A673 (cell line): ENCODE results near the gene SPEF2. TPM values are rescaled to one million over a fixed set of nuclear protein-coding genes. Genes with fewer than 3 reads are reported as not detected.

Source experiments
- BruUV-seq: library from RNA; stranded (reverse); fragments of 400-500 nt; replicated peaks from 2 replicates; lab custom pipeline; 2021; lab: Mats Ljungman, UMichigan
- CTCF ChIA-PET: fragments of 300-600 bp; sonication (Branson Sonifier 250); formaldehyde crosslinking; loops from one replicate; lab custom pipeline; 2022; ENCODE audit warnings: antibody characterized with exemption; lab: Charles Lee
- POLR2A ChIA-PET: fragments of 300-600 bp; sonication (Branson Sonifier 250); formaldehyde crosslinking; loops from one replicate; lab custom pipeline; 2022; ENCODE audit warnings: antibody characterized with exemption; ENCODE audit not compliant: low non-redundant PET; lab: Charles Lee
- DNase-seq: peaks from one replicate; pipeline ENCODE4 v3.0.0-alpha.2; 2015; ENCODE audit warnings: low spot score
- H3K27ac ChIP-seq: fragments of 200-600 bp; sonication (generic); 2 replicates; pipeline ENCODE4 v1.5.1; 2016; ENCODE audit warnings: mixed run types, low read depth, mild to moderate bottlenecking, mixed read lengths, antibody characterized with exemption, low read length; ENCODE audit not compliant: poor library complexity, severe bottlenecking
- H3K27me3 ChIP-seq: fragments of 200-600 bp; sonication (generic); replicated peaks from 2 replicates; pipeline ENCODE4 v1.6.1; 2017; ENCODE audit warnings: mixed run types, low read depth, mild to moderate bottlenecking, mixed read lengths, antibody characterized with exemption, low read length; ENCODE audit not compliant: insufficient read depth, poor library complexity
- H3K36me3 ChIP-seq: fragments of 200-600 bp; sonication (generic); 2 replicates; pipeline ENCODE4 v1.6.1; 2016; ENCODE audit warnings: mixed run types, mild to moderate bottlenecking, mixed read lengths, antibody characterized with exemption, low read length; ENCODE audit not compliant: insufficient read depth, poor library complexity, severe bottlenecking
- H3K4me1 ChIP-seq: fragments of 200-600 bp; sonication (generic); 2 replicates; pipeline ENCODE4 v1.6.1; 2017; ENCODE audit warnings: mixed run types, mild to moderate bottlenecking, mixed read lengths, antibody characterized with exemption, low read length; ENCODE audit not compliant: insufficient read depth, poor library complexity, severe bottlenecking
- H3K4me3 ChIP-seq: fragments of 200-600 bp; sonication (generic); 2 replicates; pipeline ENCODE4 v1.5.1; 2016; ENCODE audit warnings: low read depth, mixed run types, mild to moderate bottlenecking, mixed read lengths, low read length; ENCODE audit not compliant: poor library complexity, severe bottlenecking
- H3K9me3 ChIP-seq: fragments of 200-600 bp; sonication (generic); 2 replicates; pipeline ENCODE4 v1.6.1; 2016; ENCODE audit warnings: mixed run types, low read depth, mild to moderate bottlenecking, mixed read lengths, antibody characterized with exemption, low read length; ENCODE audit not compliant: poor library complexity, severe bottlenecking
- EZH2 ChIP-seq: fragments of 200-600 bp; sonication (generic); IDR thresholded peaks from 2 replicates; pipeline ENCODE4 v1.6.1; 2017; ENCODE audit warnings: borderline replicate concordance, low read depth, mild to moderate bottlenecking, mixed read lengths, antibody characterized with exemption, low read length; ENCODE audit not compliant: poor library complexity, severe bottlenecking
- intact Hi-C: fragments of 100-400 bp; cut with micrococcal nuclease; formaldehyde crosslinking; loops from one replicate; pipeline ENCODE4 v1.10.0; 2022; ENCODE audit not compliant: unreplicated experiment
- total RNA-seq: library from RNA; stranded (reverse); gene quantifications from 2 replicates; pipeline ENCODE4 v1.2.3, GENCODE V29; 2021
- TF ChIP-seq, protein P1 (sequence below): fragments of 300-800, 200-600 bp; sonication (generic); conservative IDR thresholded peaks from 2 replicates; pipeline ENCODE4 v1.5.1; 2017; ENCODE audit warnings: low read depth, mild to moderate bottlenecking, antibody characterized with exemption, low read length, moderate library complexity, mixed read lengths

Gene SPEF2
- total RNA-seq, 1 experiment from 2014 or later, result 1.5 TPM

DNA sequence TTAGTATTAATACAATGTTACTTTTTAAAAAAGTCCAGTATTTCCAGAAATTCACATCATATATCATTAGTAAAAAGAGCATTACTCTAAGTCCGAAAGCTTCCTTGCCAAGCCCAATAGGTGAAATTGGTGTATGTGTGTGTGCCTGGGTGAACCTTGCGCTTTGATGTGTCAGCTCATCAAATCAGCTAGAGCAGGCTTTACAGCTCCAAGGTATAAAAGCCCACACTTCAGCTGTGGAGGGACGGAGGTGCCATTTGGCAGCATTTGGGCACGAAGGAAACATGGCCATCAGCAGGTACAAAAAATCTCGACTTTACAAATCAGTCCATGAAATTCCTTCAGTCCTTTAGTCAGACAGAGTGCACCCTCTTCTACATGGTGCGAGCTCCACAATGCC lies 162.6 kb downstream of the SPEF2 start:
- no peak overlapping the region for H3K4me3 ChIP-seq
- no peaks in the 10 kb centered on the region for H3K9me3 ChIP-seq
- H3K36me3 ChIP-seq, result no peaks in the 10 kb centered on the region
- intact Hi-C loops, result no loop called here
- TF ChIP-seq, protein P1, sequence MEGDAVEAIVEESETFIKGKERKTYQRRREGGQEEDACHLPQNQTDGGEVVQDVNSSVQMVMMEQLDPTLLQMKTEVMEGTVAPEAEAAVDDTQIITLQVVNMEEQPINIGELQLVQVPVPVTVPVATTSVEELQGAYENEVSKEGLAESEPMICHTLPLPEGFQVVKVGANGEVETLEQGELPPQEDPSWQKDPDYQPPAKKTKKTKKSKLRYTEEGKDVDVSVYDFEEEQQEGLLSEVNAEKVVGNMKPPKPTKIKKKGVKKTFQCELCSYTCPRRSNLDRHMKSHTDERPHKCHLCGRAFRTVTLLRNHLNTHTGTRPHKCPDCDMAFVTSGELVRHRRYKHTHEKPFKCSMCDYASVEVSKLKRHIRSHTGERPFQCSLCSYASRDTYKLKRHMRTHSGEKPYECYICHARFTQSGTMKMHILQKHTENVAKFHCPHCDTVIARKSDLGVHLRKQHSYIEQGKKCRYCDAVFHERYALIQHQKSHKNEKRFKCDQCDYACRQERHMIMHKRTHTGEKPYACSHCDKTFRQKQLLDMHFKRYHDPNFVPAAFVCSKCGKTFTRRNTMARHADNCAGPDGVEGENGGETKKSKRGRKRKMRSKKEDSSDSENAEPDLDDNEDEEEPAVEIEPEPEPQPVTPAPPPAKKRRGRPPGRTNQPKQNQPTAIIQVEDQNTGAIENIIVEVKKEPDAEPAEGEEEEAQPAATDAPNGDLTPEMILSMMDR, result no peak
- TF ChIP-seq EZH2, result no peak
- ChIA-PET CTCF (no interaction called here), POLR2A (no interaction called here)
- no peaks in the 10 kb centered on the region for H3K27me3 ChIP-seq
- H3K27ac ChIP-seq, result no peak overlapping the region
- DNase-seq, result no peak
- no peaks in the 10 kb centered on the region for H3K4me1 ChIP-seq
- no TSS peak for BruUV-seq

DNA sequence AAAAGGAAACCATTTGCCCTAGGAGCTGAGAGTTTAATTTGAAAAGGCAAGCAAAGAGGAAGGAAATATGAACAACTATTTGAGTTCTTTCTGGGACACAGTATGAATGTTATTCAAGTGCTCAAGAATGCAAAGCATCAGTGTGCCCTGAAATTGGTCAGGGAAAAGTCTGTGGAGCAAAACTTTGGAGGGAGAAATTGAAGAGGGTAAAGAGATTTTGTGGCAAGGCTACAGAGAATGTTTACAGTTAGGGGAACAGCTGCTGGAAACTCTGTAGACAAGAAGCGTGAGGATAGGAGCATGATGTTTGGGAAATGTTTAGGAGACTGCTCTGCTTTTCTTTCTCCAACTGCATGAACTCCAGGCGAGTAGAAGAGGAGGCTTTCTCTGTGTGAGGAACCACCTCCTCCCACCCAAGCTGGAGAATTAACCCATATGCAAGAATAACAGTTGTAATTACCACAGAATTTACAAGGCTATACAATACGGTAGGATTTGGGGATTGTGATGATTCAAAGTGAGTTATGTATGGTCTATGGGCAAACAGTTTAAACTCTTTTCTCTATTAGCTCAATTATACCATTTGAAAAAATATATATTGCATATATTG lies 163.6 kb downstream of the SPEF2 start:
- BruUV-seq, result no TSS peak
- DNase-seq, result no peak
- H3K36me3 ChIP-seq, result no peaks in the 10 kb centered on the region
- intact Hi-C loops, result no loop called here
- ChIA-PET CTCF (no interaction called here), POLR2A (no interaction called here)
- H3K27ac ChIP-seq, result no peak overlapping the region
- H3K4me1 ChIP-seq, result no peaks in the 10 kb centered on the region
- H3K9me3 ChIP-seq, result no peaks in the 10 kb centered on the region
- no peaks in the 10 kb centered on the region for H3K27me3 ChIP-seq
- TF ChIP-seq, protein P1, result no peak
- no peak for TF ChIP-seq EZH2
- no peak overlapping the region for H3K4me3 ChIP-seq

- no peak overlapping the region for H3K27ac ChIP-seq
- POLR2A ChIA-PET, result no interaction called here
- H3K4me1 ChIP-seq, result no peaks in the 10 kb centered on the region
- H3K36me3 ChIP-seq, result no peaks in the 10 kb centered on the region
- DNase-seq, result no peak
- H3K4me3 ChIP-seq, result no peak overlapping the region
- no peak for TF ChIP-seq EZH2
- H3K9me3 ChIP-seq, result no peaks in the 10 kb centered on the region
- H3K27me3 ChIP-seq, result no peaks in the 10 kb centered on the region
- CTCF ChIA-PET, result interaction anchor here (0.7 kb wide), 1 partner anchor 143 kb away, joined by 3 read pairs; no protein-coding TSS in a partner anchor
- no TSS peak for BruUV-seq
- intact Hi-C loops, result no loop called here
These were observed 165.9 kb downstream of the SPEF2 start for GRCh38 chr5:35783551-35783950.

GRCh38 chr5:35785601-35786085 lies 168.0 kb downstream of the SPEF2 start:
- POLR2A ChIA-PET, result no interaction called here
- H3K4me1 ChIP-seq, result no peaks in the 10 kb centered on the region
- BruUV-seq, result no TSS peak
- TF ChIP-seq, protein P1, result no peak
- no peak for TF ChIP-seq EZH2
- no peaks in the 10 kb centered on the region for H3K27me3 ChIP-seq
- intact Hi-C loops, result no loop called here
- no peak for DNase-seq
- no peaks in the 10 kb centered on the region for H3K9me3 ChIP-seq
- no peak overlapping the region for H3K27ac ChIP-seq
- CTCF ChIA-PET, result interaction anchor here (0.6 kb wide), 1 partner anchor 26 kb away, joined by 4 read pairs; no protein-coding TSS in a partner anchor
- no peaks in the 10 kb centered on the region for H3K36me3 ChIP-seq
- no peak overlapping the region for H3K4me3 ChIP-seq
